ENCODE data around the gene ENDOV. TPM values are rescaled to one million over a fixed set of nuclear protein-coding genes. Genes with fewer than 3 reads are reported as not detected.

The ENDOV gene
- total RNA-seq, 1 donor from 2014 or later, result 7.8 TPM

DNA sequence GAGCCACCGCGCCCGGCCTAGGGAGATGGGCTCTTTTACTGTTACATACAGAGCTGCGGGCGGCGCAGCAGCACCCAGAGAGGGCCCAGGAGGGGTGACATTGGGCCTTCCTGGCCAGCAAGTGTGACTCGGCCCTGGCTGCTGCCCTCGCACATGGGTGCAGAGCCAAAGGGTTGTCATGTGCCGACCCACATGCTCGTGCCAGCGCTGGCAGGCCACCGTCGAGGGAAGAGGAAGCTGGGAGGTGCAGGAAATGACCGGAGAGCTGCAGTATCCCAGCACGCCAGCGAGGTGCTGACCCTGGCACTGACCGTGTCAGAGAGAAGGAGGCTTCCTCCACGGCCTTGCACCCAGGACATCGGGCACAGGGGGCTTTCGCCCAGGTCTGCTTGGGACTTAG is 8.0 kb downstream of the ENDOV start:
- no peak overlapping the region for H3K27ac ChIP-seq (ENCODE audit: low read depth, low read length)
- H3K36me3 ChIP-seq (ENCODE audit: control insufficient read depth in 3 of 3, insufficient read depth in 3 of 3, low read length in 3 of 3), result peaks cover 7 to 17% (median 14%) of the 10 kb centered on the region in 3 donors
- peak overlapping the region in 2 of 3 donors; percentile 55 to 72 for H3K4me3 ChIP-seq (ENCODE audit: low read length in 3 of 3)
- H3K9ac ChIP-seq (ENCODE audit: low read depth in 1 of 3, low read length in 3 of 3), result peak overlapping the region in 2 of 3 donors; percentile 56 to 75
- no peaks in the 10 kb centered on the region for H3K27me3 ChIP-seq (ENCODE audit: control insufficient read depth in 3 of 3, insufficient read depth in 3 of 3, low read length in 3 of 3)
- peaks cover 9 to 39% (median 23%) of the 10 kb centered on the region in 3 donors for H3K4me1 ChIP-seq (ENCODE audit: control insufficient read depth in 3 of 3, insufficient read depth in 3 of 3, low read length in 3 of 3)
- H3K9me3 ChIP-seq (ENCODE audit: control insufficient read depth in 3 of 3, low read length in 3 of 3), result no peaks in the 10 kb centered on the region

DNA sequence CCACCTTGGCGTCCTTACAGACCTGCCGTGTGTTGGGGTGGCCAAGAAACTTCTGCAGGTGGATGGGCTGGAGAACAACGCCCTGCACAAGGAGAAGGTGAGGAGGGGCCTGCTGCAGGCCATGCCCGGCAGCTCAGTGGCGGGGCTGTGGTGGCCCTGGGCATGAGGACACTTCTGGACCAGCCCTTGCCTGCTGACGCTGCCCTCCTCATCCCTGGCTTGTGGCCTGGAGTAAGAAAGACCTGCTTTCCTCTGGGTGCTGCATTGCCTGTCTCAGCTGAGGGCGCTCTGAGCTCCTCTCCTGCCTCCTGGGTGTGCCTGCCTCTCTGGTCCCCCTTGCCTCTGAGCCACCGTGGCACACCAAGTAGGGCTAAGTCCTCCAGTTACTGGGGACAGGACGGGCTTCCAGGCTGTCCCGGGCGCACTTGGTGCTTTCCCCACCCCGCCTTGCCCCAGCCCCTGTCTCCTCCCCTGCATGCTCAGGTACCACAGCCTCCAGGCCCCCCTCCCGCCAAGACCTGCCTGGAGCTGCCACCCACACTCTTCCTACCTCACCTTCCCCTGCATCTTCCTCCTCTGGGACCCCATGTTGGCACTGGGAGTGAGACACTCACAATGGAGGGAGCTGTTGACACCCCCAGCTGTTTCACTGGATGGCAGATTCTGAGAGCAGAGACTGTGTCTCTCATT is 8.7 kb downstream of the ENDOV start:
- peak overlapping the region in 2 of 3 donors; percentile 55 to 72 for H3K4me3 ChIP-seq (ENCODE audit: low read length in 3 of 3)
- no peaks in the 10 kb centered on the region for H3K27me3 ChIP-seq (ENCODE audit: control insufficient read depth in 3 of 3, insufficient read depth in 3 of 3, low read length in 3 of 3)
- peaks cover 8 to 21% (median 11%) of the 10 kb centered on the region in 3 donors for H3K36me3 ChIP-seq (ENCODE audit: control insufficient read depth in 3 of 3, insufficient read depth in 3 of 3, low read length in 3 of 3)
- H3K4me1 ChIP-seq (ENCODE audit: control insufficient read depth in 3 of 3, insufficient read depth in 3 of 3, low read length in 3 of 3), result peaks cover 9 to 34% (median 21%) of the 10 kb centered on the region in 3 donors
- no peak overlapping the region for H3K27ac ChIP-seq (ENCODE audit: low read depth, low read length)
- no peaks in the 10 kb centered on the region for H3K9me3 ChIP-seq (ENCODE audit: control insufficient read depth in 3 of 3, low read length in 3 of 3)
- H3K9ac ChIP-seq (ENCODE audit: low read depth in 1 of 3, low read length in 3 of 3), result peak overlapping the region in 2 of 3 donors; percentile 56 to 75

DNA sequence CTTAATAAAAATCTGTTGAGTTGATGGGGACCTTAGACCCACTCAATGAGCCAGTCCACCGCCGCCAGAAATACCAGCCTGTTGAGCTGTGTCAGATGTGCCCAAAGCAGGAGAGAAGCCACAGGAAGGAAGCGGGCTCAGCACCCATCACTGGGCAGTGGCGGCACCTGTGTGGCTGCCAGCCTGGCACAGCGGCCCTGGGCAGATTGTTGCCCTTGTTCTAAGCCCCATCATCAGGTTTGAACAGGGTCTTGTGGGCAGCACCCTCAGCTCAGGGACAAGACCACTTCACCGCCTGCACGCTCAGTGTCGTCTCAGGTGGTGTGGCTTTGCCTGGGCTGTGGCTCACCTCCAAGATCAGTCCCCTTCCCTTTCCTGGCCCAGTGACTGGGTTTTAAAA is 9.3 kb downstream of the ENDOV start:
- no peaks in the 10 kb centered on the region for H3K9me3 ChIP-seq (ENCODE audit: control insufficient read depth in 3 of 3, low read length in 3 of 3)
- H3K36me3 ChIP-seq (ENCODE audit: control insufficient read depth in 3 of 3, insufficient read depth in 3 of 3, low read length in 3 of 3), result peaks cover 9 to 25% (median 15%) of the 10 kb centered on the region in 3 donors
- peak overlapping the region in 1 of 3 donors; percentile 32 for H3K9ac ChIP-seq (ENCODE audit: low read depth in 1 of 3, low read length in 3 of 3)
- no peak overlapping the region for H3K4me3 ChIP-seq (ENCODE audit: low read length in 3 of 3)
- H3K4me1 ChIP-seq (ENCODE audit: control insufficient read depth in 3 of 3, insufficient read depth in 3 of 3, low read length in 3 of 3), result peaks cover 9 to 33% (median 21%) of the 10 kb centered on the region in 3 donors
- H3K27ac ChIP-seq (ENCODE audit: low read depth, low read length), result no peak overlapping the region
- no peaks in the 10 kb centered on the region for H3K27me3 ChIP-seq (ENCODE audit: control insufficient read depth in 3 of 3, insufficient read depth in 3 of 3, low read length in 3 of 3)

DNA sequence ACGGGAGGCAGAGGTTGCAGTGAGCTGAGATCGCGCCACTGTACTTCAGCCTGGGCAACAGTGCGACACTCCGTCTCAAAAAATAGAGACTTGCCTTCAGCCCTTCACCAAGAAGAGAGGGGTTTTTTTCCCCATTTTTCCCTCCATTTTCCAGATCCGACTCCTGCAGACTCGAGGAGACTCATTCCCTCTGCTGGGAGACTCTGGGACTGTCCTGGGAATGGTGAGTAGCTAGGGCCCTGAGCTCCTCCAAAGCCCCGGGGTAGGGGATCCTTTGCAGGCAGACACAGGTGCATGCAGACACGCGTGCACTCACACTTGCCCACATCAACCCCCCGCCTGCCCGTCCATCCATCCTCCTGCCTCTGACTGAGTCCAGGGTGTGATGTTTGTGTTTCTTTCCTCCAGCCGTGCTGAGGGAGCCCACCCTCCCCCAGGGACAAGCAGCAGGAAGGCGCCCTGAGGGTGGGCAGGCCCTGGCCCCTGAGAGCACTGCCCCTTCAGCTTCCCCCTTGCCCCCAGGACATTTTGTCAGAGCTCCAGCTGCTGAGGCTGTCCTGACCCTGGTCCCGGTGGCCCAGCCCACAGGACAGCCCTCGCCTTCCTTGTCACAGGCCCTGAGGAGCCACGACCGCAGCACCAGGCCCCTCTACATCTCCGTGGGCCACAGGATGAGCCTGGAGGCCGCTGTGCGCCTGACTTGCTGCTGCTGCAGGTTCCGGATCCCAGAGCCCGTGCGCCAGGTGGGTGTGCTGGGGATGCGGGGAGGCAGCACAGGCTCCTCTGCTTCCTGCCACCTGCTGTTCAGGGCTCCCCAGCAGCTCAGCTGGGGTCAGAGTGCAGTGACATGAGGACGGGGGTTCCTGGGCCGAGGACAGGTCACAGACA is 10.2 kb downstream of the ENDOV start:
- Histone ChIP-seq H3K27ac (ENCODE audit: low read depth, low read length) (no peak overlapping the region), H3K4me3 (ENCODE audit: low read length in 3 of 3) (no peak overlapping the region), H3K9me3 (ENCODE audit: control insufficient read depth in 3 of 3, low read length in 3 of 3) (no peaks in the 10 kb centered on the region), H3K36me3 (ENCODE audit: control insufficient read depth in 3 of 3, insufficient read depth in 3 of 3, low read length in 3 of 3) (peaks cover 7 to 20% (median 8%) of the 10 kb centered on the region in 3 donors), H3K27me3 (ENCODE audit: control insufficient read depth in 3 of 3, insufficient read depth in 3 of 3, low read length in 3 of 3) (no peaks in the 10 kb centered on the region), H3K9ac (ENCODE audit: low read depth in 1 of 3, low read length in 3 of 3) (no peak overlapping the region), H3K4me1 (ENCODE audit: control insufficient read depth in 3 of 3, insufficient read depth in 3 of 3, low read length in 3 of 3) (peaks cover 9 to 30% (median 21%) of the 10 kb centered on the region in 3 donors)

DNA sequence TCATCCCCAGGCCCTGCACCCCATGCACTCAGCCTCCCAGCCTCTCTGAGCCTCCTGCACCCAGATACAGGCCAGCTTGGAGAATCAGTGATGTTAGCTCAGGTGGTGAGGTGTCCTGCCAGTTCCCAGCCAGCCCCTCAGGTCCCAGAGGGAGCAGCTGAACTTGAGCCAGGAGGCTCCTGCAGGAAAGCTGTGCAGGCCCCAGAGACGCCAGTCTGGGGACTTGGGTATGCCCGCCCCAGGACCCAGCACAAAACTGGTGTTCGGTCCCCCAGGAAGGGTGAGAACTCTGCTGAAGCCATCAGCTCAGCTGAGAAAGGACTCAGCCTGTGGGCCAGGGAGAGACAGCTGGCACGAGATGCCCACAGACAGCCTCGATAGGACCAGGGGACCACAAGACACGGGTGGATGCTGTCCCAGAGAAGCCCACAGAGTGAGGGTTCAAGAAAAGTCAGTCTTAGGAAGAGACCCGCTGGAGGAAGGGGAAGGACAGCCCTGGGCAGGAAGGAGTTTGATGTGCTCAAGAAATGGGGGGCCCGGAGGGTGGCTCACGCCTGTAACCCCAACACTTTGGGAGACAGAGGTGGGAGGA is 11.0 kb downstream of the ENDOV start:
- Histone ChIP-seq H3K27ac (ENCODE audit: low read depth, low read length) (no peak overlapping the region), H3K4me3 (ENCODE audit: low read length in 3 of 3) (no peak overlapping the region), H3K9me3 (ENCODE audit: control insufficient read depth in 3 of 3, low read length in 3 of 3) (no peaks in the 10 kb centered on the region), H3K4me1 (ENCODE audit: control insufficient read depth in 3 of 3, insufficient read depth in 3 of 3, low read length in 3 of 3) (peaks cover 9 to 30% (median 21%) of the 10 kb centered on the region in 3 donors), H3K36me3 (ENCODE audit: control insufficient read depth in 3 of 3, insufficient read depth in 3 of 3, low read length in 3 of 3) (peaks cover 7 to 18% (median 9%) of the 10 kb centered on the region in 3 donors), H3K27me3 (ENCODE audit: control insufficient read depth in 3 of 3, insufficient read depth in 3 of 3, low read length in 3 of 3) (no peaks in the 10 kb centered on the region), H3K9ac (ENCODE audit: low read depth in 1 of 3, low read length in 3 of 3) (no peak overlapping the region)

DNA sequence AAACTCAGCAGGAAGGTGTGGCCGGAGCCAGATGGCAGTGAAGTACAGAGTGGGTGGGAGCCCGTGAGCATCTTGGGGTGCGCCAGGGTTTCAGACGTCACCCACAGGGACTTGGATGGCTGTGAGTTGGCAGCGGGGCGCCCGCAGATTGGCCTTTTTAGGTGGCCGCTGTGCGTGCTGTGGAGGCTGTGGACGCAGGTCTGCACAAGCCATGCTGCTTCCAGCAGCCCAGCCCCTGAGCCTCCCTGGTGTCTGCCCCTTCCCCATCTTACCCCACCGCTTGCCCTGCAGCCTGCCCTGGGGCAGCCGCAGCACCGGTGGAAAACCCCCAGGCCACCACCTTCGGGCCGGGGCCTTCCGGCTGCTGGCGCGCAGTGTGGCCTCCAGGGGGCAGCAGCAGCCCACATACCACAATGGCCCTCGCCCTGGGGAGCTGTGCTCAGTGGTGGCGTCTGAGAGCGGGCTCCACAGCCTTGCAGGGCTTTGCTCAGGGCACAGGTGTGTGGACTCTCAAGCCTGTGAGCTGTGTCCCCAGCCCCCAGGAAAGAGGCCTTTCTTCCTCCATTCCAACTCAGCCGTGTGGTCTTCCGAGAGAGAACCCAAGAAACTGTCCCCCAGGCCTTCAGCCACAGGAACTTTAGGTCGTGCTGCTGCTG is 11.8 kb downstream of the ENDOV start:
- Histone ChIP-seq H3K9ac (ENCODE audit: low read depth in 1 of 3, low read length in 3 of 3) (peak overlapping the region in 2 of 3 donors; percentile 57 to 70), H3K4me1 (ENCODE audit: control insufficient read depth in 3 of 3, insufficient read depth in 3 of 3, low read length in 3 of 3) (peaks cover 9 to 30% (median 21%) of the 10 kb centered on the region in 3 donors), H3K4me3 (ENCODE audit: low read length in 3 of 3) (no peak overlapping the region)

DNA sequence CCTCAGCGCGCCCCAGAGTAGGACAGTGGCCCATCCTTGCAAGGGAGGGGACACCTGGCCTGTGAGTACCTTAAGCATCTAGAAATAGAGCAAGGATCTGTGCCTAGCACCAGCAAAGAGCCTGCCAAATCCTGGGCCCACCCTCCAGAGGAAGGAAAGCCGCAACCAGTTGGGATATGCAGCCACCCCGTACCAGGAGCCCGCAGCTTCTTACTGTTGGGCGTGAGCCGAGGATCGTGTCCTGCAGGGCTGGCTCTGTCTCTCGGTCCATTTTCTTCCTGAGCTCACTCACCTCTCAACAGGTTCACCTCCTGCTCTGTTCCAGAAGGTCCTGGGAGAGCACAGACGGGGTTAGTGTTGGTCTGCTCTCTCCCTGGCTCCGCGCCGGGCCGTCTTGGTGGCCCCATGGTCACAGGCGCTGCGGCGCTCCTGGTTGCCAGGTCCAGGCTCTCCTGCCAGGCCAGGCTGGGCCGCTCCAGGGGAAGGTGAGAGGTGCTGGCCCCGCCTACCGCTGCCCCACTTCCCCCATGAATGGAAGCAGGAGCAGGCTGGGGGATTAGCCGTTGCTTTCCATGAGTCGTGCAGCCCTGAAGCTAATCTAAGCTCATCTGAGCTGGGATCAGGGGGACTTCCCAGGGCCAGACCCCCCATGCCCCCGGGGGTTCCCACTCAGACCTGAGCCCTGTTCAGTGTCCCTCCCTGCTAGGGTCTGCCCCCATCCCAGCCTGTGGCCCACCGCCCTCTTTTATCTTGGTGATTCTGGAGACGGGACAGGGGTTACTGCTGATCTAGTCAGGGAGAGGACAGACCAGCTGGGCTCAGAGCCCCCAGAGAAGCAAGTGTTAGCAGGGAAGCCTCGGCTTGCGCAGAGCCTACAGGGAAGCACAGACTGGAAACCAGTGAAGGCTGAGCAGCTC is 12.7 kb downstream of the ENDOV start:
- Histone ChIP-seq H3K27me3 (ENCODE audit: control insufficient read depth in 3 of 3, insufficient read depth in 3 of 3, low read length in 3 of 3) (no peaks in the 10 kb centered on the region), H3K9me3 (ENCODE audit: control insufficient read depth in 3 of 3, low read length in 3 of 3) (no peaks in the 10 kb centered on the region), H3K4me3 (ENCODE audit: low read length in 3 of 3) (no peak overlapping the region), H3K9ac (ENCODE audit: low read depth in 1 of 3, low read length in 3 of 3) (peak overlapping the region in 1 of 3 donors; percentile 57), H3K4me1 (ENCODE audit: control insufficient read depth in 3 of 3, insufficient read depth in 3 of 3, low read length in 3 of 3) (peaks cover 9 to 26% (median 17%) of the 10 kb centered on the region in 3 donors), H3K36me3 (ENCODE audit: control insufficient read depth in 3 of 3, insufficient read depth in 3 of 3, low read length in 3 of 3) (peaks cover 7 to 18% (median 9%) of the 10 kb centered on the region in 3 donors), H3K27ac (ENCODE audit: low read depth, low read length) (no peak overlapping the region)

More for the DNA sequence above, 11.8 kb downstream of the ENDOV start:
- peaks cover 7 to 18% (median 9%) of the 10 kb centered on the region in 3 donors for H3K36me3 ChIP-seq (ENCODE audit: control insufficient read depth in 3 of 3, insufficient read depth in 3 of 3, low read length in 3 of 3)
- no peaks in the 10 kb centered on the region for H3K27me3 ChIP-seq (ENCODE audit: control insufficient read depth in 3 of 3, insufficient read depth in 3 of 3, low read length in 3 of 3)
- H3K9me3 ChIP-seq (ENCODE audit: control insufficient read depth in 3 of 3, low read length in 3 of 3), result no peaks in the 10 kb centered on the region
- H3K27ac ChIP-seq (ENCODE audit: low read depth, low read length), result no peak overlapping the region

DNA sequence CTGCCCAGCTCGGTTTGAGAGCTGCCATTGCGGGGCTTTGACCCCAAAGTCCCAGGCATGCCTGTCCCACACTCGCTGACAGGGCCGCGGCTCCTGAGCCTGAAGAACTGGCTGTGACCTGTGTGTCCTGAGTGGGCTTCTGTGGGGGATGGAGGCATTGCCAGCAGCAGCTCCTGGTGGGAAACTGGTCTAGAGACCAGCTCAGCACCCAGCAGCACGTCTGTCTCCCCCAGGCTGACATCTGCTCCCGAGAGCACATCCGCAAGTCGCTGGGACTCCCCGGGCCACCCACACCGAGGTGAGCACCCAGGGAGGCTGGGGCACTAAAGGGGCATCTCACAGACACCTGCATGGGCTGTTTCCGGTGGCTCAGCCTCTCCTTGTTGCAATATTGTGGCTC is 13.4 kb downstream of the ENDOV start:
- Histone ChIP-seq H3K9me3 (ENCODE audit: control insufficient read depth in 3 of 3, low read length in 3 of 3) (no peaks in the 10 kb centered on the region), H3K4me1 (ENCODE audit: control insufficient read depth in 3 of 3, insufficient read depth in 3 of 3, low read length in 3 of 3) (peaks cover 3 to 18% (median 11%) of the 10 kb centered on the region in 3 donors), H3K36me3 (ENCODE audit: control insufficient read depth in 3 of 3, insufficient read depth in 3 of 3, low read length in 3 of 3) (peaks cover 7 to 18% (median 9%) of the 10 kb centered on the region in 3 donors), H3K27ac (ENCODE audit: low read depth, low read length) (no peak overlapping the region), H3K9ac (ENCODE audit: low read depth in 1 of 3, low read length in 3 of 3) (no peak overlapping the region), H3K4me3 (ENCODE audit: low read length in 3 of 3) (no peak overlapping the region), H3K27me3 (ENCODE audit: control insufficient read depth in 3 of 3, insufficient read depth in 3 of 3, low read length in 3 of 3) (no peaks in the 10 kb centered on the region)

Data from skeletal muscle tissue (tissue), 4 donors.